Colonic mucosa (tissue), 4 donors: ENCODE data around the gene BYSL. TPM values are rescaled to one million over a fixed set of nuclear protein-coding genes. Genes with fewer than 3 reads are reported as not detected.

Experiments
- DNase-seq: peaks from one replicate; pipeline ENCODE4 v3.0.0-alpha.2; 2020
- H3K27ac ChIP-seq: fragments of 200-600 bp; one replicate; pipeline ENCODE4 v1.8.0; 2021
- H3K27me3 ChIP-seq: fragments of 200-600 bp; one replicate; pipeline ENCODE4 v1.8.0; 2021
- H3K36me3 ChIP-seq: fragments of 200-600 bp; one replicate; pipeline ENCODE4 v1.8.0; 2021
- H3K4me1 ChIP-seq: fragments of 200-600 bp; one replicate; pipeline ENCODE4 v1.8.0; 2021; ENCODE audit warnings: mild to moderate bottlenecking
- H3K4me3 ChIP-seq: fragments of 200-600 bp; one replicate; pipeline ENCODE4 v1.8.0; 2021
- H3K9ac ChIP-seq, 2 donors: one replicate each; pipeline ENCODE4 v1.7.0; 2013; ENCODE audit warnings: control low read depth in 2 of 2, low read depth in 2 of 2, low read length in 2 of 2
- H3K9me3 ChIP-seq: fragments of 200-600 bp; one replicate; pipeline ENCODE4 v1.8.0; 2021
- CTCF ChIP-seq: fragments of 200-600 bp; IDR thresholded peaks from one replicate; pipeline ENCODE4 v1.8.0; 2022; ENCODE audit warnings: antibody characterized with exemption, mild to moderate bottlenecking
- intact Hi-C: fragments of 100-400 bp; cut with DNase I; formaldehyde crosslinking; loops from one replicate; pipeline ENCODE4 v1.14.1; 2022
- total RNA-seq, 2 donors: library from RNA; stranded (reverse); fragmentation: NEBNext Ultra II Directional in 1 of 2; extraction: Animal tissue kit (Norgen Biotek cat#: 25700) in 1 of 2; gene quantifications; one replicate each; pipeline ENCODE4 v1.2.1, GENCODE V29; 2021
- donor health status: healthy.
- donor health status: DM: no; HTN: no; CAD: no.
- donor health status: DM: no; HTN: no; CAD: no.

The BYSL gene
- total RNA-seq, 2 donors from 2014 or later, result 10.4 to 16.4 TPM

GRCh38 chr6:41975276-41975675 is 54.0 kb downstream of the BYSL start:
- no peak for DNase-seq
- no peak for TF ChIP-seq CTCF

GRCh38 chr6:41976794-41977484 is 55.6 kb downstream of the BYSL start:
- no peaks in the 10 kb centered on the region for H3K36me3 ChIP-seq
- no peak overlapping the region for H3K27ac ChIP-seq
- DNase-seq, result no peak
- no peaks in the 10 kb centered on the region for H3K9me3 ChIP-seq
- no peak for TF ChIP-seq CTCF
- intact Hi-C loops, result no loop called here
- H3K9ac ChIP-seq, result no peak overlapping the region
- no peak overlapping the region for H3K4me3 ChIP-seq
- H3K4me1 ChIP-seq, result no peaks in the 10 kb centered on the region
- no peaks in the 10 kb centered on the region for H3K27me3 ChIP-seq

More at GRCh38 chr6:41975276-41975675, 54.0 kb downstream of the BYSL start:
- Histone ChIP-seq H3K36me3 (no peaks in the 10 kb centered on the region), H3K9me3 (no peaks in the 10 kb centered on the region), H3K4me3 (no peak overlapping the region), H3K4me1 (no peaks in the 10 kb centered on the region), H3K9ac (no peak overlapping the region), H3K27ac (no peak overlapping the region), H3K27me3 (no peaks in the 10 kb centered on the region)
- intact Hi-C loops, result no loop called here

Other genes with a start within 250 kb of the BYSL start
- 10 to 100 TPM; 16.9 to 21.7 TPM for gene TFEB, start 185.9 kb upstream of the BYSL start, total RNA-seq
- 1 to 10 TPM in 1 of 2 donors, not detected in 1; 1.7 TPM for gene PGC, start 174.1 kb upstream of the BYSL start, total RNA-seq
- 1 to 10 TPM; 2.7 to 3.4 TPM for gene FRS3, start 141.6 kb upstream of the BYSL start, total RNA-seq
- 1 to 10 TPM; 1.8 to 4.8 TPM for gene PRICKLE4, start 140.7 kb upstream of the BYSL start, total RNA-seq
- 100 to 1,000 TPM; 109 to 200 TPM for gene TOMM6, start 133.8 kb upstream of the BYSL start, total RNA-seq
- 1 to 10 TPM; 1.7 to 2.9 TPM for gene USP49, start 26.1 kb upstream of the BYSL start, total RNA-seq
- gene MED20, start 360 bp upstream of the BYSL start, total RNA-seq, result 10 to 100 TPM; 15.0 to 22.9 TPM
- gene CCND3, start 20.3 kb downstream of the BYSL start, total RNA-seq, result 10 to 100 TPM; 86.2 to 92.3 TPM
- 10 to 100 TPM; 20.5 to 21.2 TPM for gene TAF8, start 129.0 kb downstream of the BYSL start, total RNA-seq
- 10 to 100 TPM; 35.1 to 42.3 TPM for gene C6orf132, start 221.1 kb downstream of the BYSL start, total RNA-seq